Measurements from ENCODE around the gene CIT. TPM values are rescaled to one million over a fixed set of nuclear protein-coding genes. Genes with fewer than 3 reads are reported as not detected.

CIT gene
- total and polyA plus RNA-seq, 9 of the 15 experiments (the other 6 are each of a cell fraction or from before 2014, with no cell fraction given), result 1.1 to 46.7 (median 21.3) TPM

DNA sequence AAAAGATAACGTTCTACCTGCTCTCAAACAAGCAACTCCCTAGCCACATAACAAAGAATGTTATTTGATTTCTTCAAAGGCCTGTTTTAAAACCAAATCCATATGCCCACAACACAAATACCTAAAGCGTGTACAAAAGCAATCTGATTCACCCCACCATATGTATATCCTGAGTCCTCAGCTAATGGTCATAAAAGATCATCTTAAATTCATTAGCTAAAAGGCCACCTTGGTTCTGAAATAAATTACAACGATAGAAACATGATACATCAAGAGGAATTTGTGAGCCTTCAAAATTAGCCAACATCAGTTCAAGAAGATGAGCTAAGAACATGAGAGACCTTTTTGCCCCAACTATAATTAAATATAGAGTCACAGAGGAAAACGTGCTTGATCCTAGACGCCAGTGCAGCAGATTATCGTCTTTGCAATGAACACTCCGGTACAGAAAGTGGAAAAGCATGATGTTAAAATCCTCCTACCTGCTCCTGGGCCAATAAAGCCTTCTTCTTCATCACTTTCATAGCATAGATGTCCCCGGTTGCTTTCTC is 20.0 kb downstream of the CIT start:
- no peak for FAIRE-seq
- Histone ChIP-seq H4K20me1 (replicated peaks; ENCODE audit: control insufficient read depth, insufficient read depth, low read length) (no peaks in the 10 kb centered on the region), H3K36me3 (ENCODE audit: control insufficient read depth, insufficient read depth, low read length) (peaks cover 54% of the 10 kb centered on the region), H3K4me1 (replicated peaks in 1 of 2; ENCODE audit: control insufficient read depth in 2 of 2, insufficient read depth in 2 of 2, low read length in 2 of 2) (no peaks in the 10 kb centered on the region), H3K27ac (ENCODE audit: extremely low read depth, low read depth, low read length) (no peak overlapping the region), H3K4me2 (ENCODE audit: insufficient read depth, low read length) (no peak overlapping the region), H3K9ac (ENCODE audit: insufficient read depth in 1 of 2, low read depth in 2 of 2, low read length in 2 of 2) (no peak overlapping the region), H3K9me1 (ENCODE audit: control insufficient read depth, insufficient read depth, low read length) (no peaks in the 10 kb centered on the region), H3K79me2 (ENCODE audit: control insufficient read depth, insufficient read depth, low read length) (no peaks in the 10 kb centered on the region; the same call in 2 of the 3 replicates), H2AFZ (ENCODE audit: low read depth, low read length) (no peak overlapping the region), H3K4me3 (no peak overlapping the region), H3K27me3 (ENCODE audit: control insufficient read depth in 2 of 2, insufficient read depth in 2 of 2, low read length in 2 of 2) (no peaks in the 10 kb centered on the region), H3K9me3 (replicated peaks; ENCODE audit: control insufficient read depth, insufficient read depth, low read depth, low read length) (no peaks in the 10 kb centered on the region)
- ChIA-PET CTCF (ENCODE audit: low intra/inter-chr PET ratio) (no interaction called here), POLR2A (no interaction called here)
- BruUV-seq (replicated peaks), result no TSS peak
- 87% methylated on average over 8 of the region's 8 CpGs for WGBS (ENCODE audit: insufficient coverage, low coverage, missing lambda C conversion rate)
- ATAC-seq, result no peak
- TF ChIP-seq MECOM (CRISPR knock-in tag; IDR thresholded peaks at IDR 0.05) (no peak), CTCFL (IDR thresholded peaks at IDR 0.05; ENCODE audit: borderline replicate concordance, insufficient read depth, low read depth, low read length, poor library complexity, severe bottlenecking) (no peak), POLR2H (tag; IDR thresholded peaks at IDR 0.05; ENCODE audit: low read depth) (no peak), JUNB (CRISPR knock-in tag; conservative IDR thresholded peaks at IDR 0.05) (no peak), MLX (CRISPR knock-in tag; conservative IDR thresholded peaks at IDR 0.05) (no peak), TFE3 (CRISPR knock-in tag; IDR thresholded peaks at IDR 0.05) (no peak), HDAC6 (IDR thresholded peaks at IDR 0.05; ENCODE audit: low read depth, low read length) (no peak), RBM17 (IDR thresholded peaks at IDR 0.05; ENCODE audit: borderline replicate concordance, low read depth, low read length) (no peak), PRPF4 (IDR thresholded peaks at IDR 0.05; ENCODE audit: insufficient read depth, low read depth, low read length, poor library complexity, severe bottlenecking) (no peak), HDAC2 (IDR thresholded peaks at IDR 0.05) (no peak), CREB3 (tag; conservative IDR thresholded peaks at IDR 0.05; ENCODE audit: low read depth) (no peak), ZNF217 (CRISPR knock-in tag; IDR thresholded peaks at IDR 0.05) (no peak), SMARCA5 (IDR thresholded peaks at IDR 0.05) (no peak)
- TF ChIP-seq, protein P1, sequence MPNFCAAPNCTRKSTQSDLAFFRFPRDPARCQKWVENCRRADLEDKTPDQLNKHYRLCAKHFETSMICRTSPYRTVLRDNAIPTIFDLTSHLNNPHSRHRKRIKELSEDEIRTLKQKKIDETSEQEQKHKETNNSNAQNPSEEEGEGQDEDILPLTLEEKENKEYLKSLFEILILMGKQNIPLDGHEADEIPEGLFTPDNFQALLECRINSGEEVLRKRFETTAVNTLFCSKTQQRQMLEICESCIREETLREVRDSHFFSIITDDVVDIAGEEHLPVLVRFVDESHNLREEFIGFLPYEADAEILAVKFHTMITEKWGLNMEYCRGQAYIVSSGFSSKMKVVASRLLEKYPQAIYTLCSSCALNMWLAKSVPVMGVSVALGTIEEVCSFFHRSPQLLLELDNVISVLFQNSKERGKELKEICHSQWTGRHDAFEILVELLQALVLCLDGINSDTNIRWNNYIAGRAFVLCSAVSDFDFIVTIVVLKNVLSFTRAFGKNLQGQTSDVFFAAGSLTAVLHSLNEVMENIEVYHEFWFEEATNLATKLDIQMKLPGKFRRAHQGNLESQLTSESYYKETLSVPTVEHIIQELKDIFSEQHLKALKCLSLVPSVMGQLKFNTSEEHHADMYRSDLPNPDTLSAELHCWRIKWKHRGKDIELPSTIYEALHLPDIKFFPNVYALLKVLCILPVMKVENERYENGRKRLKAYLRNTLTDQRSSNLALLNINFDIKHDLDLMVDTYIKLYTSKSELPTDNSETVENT (CRISPR knock-in tag; IDR thresholded peaks at IDR 0.05), result no peak
- intact Hi-C loops (cut with micrococcal nuclease) (no loop called here), in situ Hi-C loops (cut with MboI) (no loop called here)
- no peak for DNase-seq (ENCODE audit: extremely low read depth in 1 of 4, low spot score in 3 of 4)

Data from K562 (cell line).